DND-41 (cell line): Measurements from ENCODE around the gene WDFY3.

ENCODE experiments used
- ATAC-seq: fragments of 200-7000 bp; cut with Tn5 transposase; 3 replicates; pipeline ENCODE4 v1.9.1; 2021; ENCODE audit warnings: low read depth; ENCODE audit not compliant: insufficient read depth
- DNase-seq: peaks from one replicate; pipeline ENCODE4 v3.0.0-alpha.2; 2020
- H2AFZ ChIP-seq: 2 replicates; pipeline ENCODE4 v1.6.0; 2012; ENCODE audit warnings: low read depth, low read length
- H3K27ac ChIP-seq: 2 replicates; pipeline ENCODE4 v1.5.1; 2012; ENCODE audit warnings: low read length, inconsistent platforms
- H3K27me3 ChIP-seq: fragments of 200-600 bp; sonication (generic); 2 replicates; pipeline ENCODE4 v1.6.0; 2012; ENCODE audit warnings: low read length, mild to moderate bottlenecking, inconsistent platforms; ENCODE audit not compliant: insufficient read depth, poor library complexity
- H3K36me3 ChIP-seq: 2 replicates; pipeline ENCODE4 v1.5.1; 2012; ENCODE audit warnings: low read length, inconsistent platforms; ENCODE audit not compliant: insufficient read depth
- H3K4me1 ChIP-seq: 2 replicates; pipeline ENCODE4 v1.5.1; 2012; ENCODE audit warnings: mild to moderate bottlenecking, low read length; ENCODE audit not compliant: insufficient read depth
- H3K4me2 ChIP-seq: 2 replicates; pipeline ENCODE4 v1.6.0; 2012; ENCODE audit warnings: mild to moderate bottlenecking, moderate library complexity, low read length, inconsistent platforms; ENCODE audit not compliant: insufficient read depth
- H3K4me3 ChIP-seq, 2 experiments: fragments of 200-600 bp in 1 of 2; shearing (Covaris generic) in 1 of 2; 2 replicates each; pipeline ENCODE4 v1.5.1; 2012 to 2016; ENCODE audit warnings: inconsistent platforms in 2 of 2, low read length in 2 of 2, mild to moderate bottlenecking in 2 of 2, low read depth in 1 of 2, moderate library complexity in 1 of 2
- H3K79me2 ChIP-seq: 2 replicates; pipeline ENCODE4 v1.6.0; 2012; ENCODE audit warnings: low read length, inconsistent platforms; ENCODE audit not compliant: insufficient read depth
- H3K9ac ChIP-seq: 2 replicates; pipeline ENCODE4 v1.6.0; 2012; ENCODE audit warnings: low read depth, mild to moderate bottlenecking, inconsistent platforms, low read length, moderate library complexity
- H3K9me3 ChIP-seq: 2 replicates; pipeline ENCODE4 v1.5.1; 2012; ENCODE audit warnings: low read length, moderate library complexity, mild to moderate bottlenecking, inconsistent platforms; ENCODE audit not compliant: insufficient read depth, severe bottlenecking
- H4K20me1 ChIP-seq: 2 replicates; pipeline ENCODE4 v1.6.0; 2012; ENCODE audit warnings: low read length; ENCODE audit not compliant: insufficient read depth
- CTCF ChIP-seq: IDR thresholded peaks from 2 replicates; pipeline ENCODE4 v1.5.1; 2012; ENCODE audit warnings: borderline replicate concordance, low read length, moderate library complexity, mild to moderate bottlenecking; ENCODE audit not compliant: poor library complexity, severe bottlenecking; ENCODE audit errors: extremely low read depth
- EZH2 ChIP-seq: IDR thresholded peaks from 3 replicates; pipeline ENCODE4 v1.6.1; 2012; ENCODE audit warnings: borderline replicate concordance, low read depth, mild to moderate bottlenecking, moderate library complexity, low read length, inconsistent platforms; ENCODE audit not compliant: severe bottlenecking

Gene WDFY3

GRCh38 chr4:84924434-84924833 is 42.1 kb downstream of the WDFY3 start:
- no peaks in the 10 kb centered on the region for H3K36me3 ChIP-seq
- H3K9me3 ChIP-seq: no peaks in the 10 kb centered on the region
- no peaks in the 10 kb centered on the region for H3K27me3 ChIP-seq
- H3K79me2 ChIP-seq: no peaks in the 10 kb centered on the region
- DNase-seq (no peak), ATAC-seq (no peak)
- no peak overlapping the region for H3K4me2 ChIP-seq
- H4K20me1 ChIP-seq: no peaks in the 10 kb centered on the region
- no peak overlapping the region for H2AFZ ChIP-seq
- H3K27ac ChIP-seq: no peak overlapping the region
- TF ChIP-seq EZH2: no peak
- no peak for TF ChIP-seq CTCF
- no peak overlapping the region for H3K4me3 ChIP-seq
- H3K4me1 ChIP-seq: no peaks in the 10 kb centered on the region
- H3K9ac ChIP-seq: no peak overlapping the region

GRCh38 chr4:84920617-84921016 is 45.9 kb downstream of the WDFY3 start:
- Histone ChIP-seq H3K4me1 (no peaks in the 10 kb centered on the region), H3K27me3 (no peaks in the 10 kb centered on the region), H3K9me3 (no peaks in the 10 kb centered on the region), H4K20me1 (no peaks in the 10 kb centered on the region), H3K9ac (no peak overlapping the region), H3K4me2 (no peak overlapping the region), H3K79me2 (no peaks in the 10 kb centered on the region), H3K36me3 (no peaks in the 10 kb centered on the region), H2AFZ (no peak overlapping the region), H3K4me3 (no peak overlapping the region), H3K27ac (no peak overlapping the region)
- DNase-seq (no peak), ATAC-seq (no peak)
- no peak for TF ChIP-seq CTCF
- TF ChIP-seq EZH2: no peak

GRCh38 chr4:84917869-84918600 is 48.5 kb downstream of the WDFY3 start:
- no peaks in the 10 kb centered on the region for H4K20me1 ChIP-seq
- H3K9ac ChIP-seq: no peak overlapping the region
- ATAC-seq (no peak), DNase-seq (no peak)
- no peaks in the 10 kb centered on the region for H3K79me2 ChIP-seq
- H3K27ac ChIP-seq: no peak overlapping the region
- H3K27me3 ChIP-seq: no peaks in the 10 kb centered on the region
- no peaks in the 10 kb centered on the region for H3K4me1 ChIP-seq
- no peaks in the 10 kb centered on the region for H3K36me3 ChIP-seq
- H3K9me3 ChIP-seq: no peaks in the 10 kb centered on the region
- H2AFZ ChIP-seq: no peak overlapping the region
- no peak overlapping the region for H3K4me3 ChIP-seq
- no peak overlapping the region for H3K4me2 ChIP-seq
- no peak for TF ChIP-seq EZH2

GRCh38 chr4:84917086-84917821 is 49.2 kb downstream of the WDFY3 start:
- no peak for DNase-seq
- no peaks in the 10 kb centered on the region for H3K27me3 ChIP-seq
- no peaks in the 10 kb centered on the region for H3K79me2 ChIP-seq
- no peak overlapping the region for H2AFZ ChIP-seq
- no peak overlapping the region for H3K27ac ChIP-seq
- no peak overlapping the region for H3K9ac ChIP-seq
- no peaks in the 10 kb centered on the region for H3K9me3 ChIP-seq
- H3K36me3 ChIP-seq: no peaks in the 10 kb centered on the region
- H3K4me2 ChIP-seq: no peak overlapping the region
- ATAC-seq: no peak
- no peaks in the 10 kb centered on the region for H3K4me1 ChIP-seq
- H4K20me1 ChIP-seq: no peaks in the 10 kb centered on the region
- no peak overlapping the region for H3K4me3 ChIP-seq
- no peak for TF ChIP-seq CTCF
- TF ChIP-seq EZH2: no peak
